CD4-positive, alpha-beta T cell treated with Interleukin-10 for 1 hour (primary cell): ENCODE measurements around the gene PLXND1.
"Not testable (repeated sequence)": the region's sequence is repeated elsewhere in the genome, so short reads cannot be mapped to it uniquely, and the experiment has no call there.

Experiments
- DNase-seq: peaks from one replicate; pipeline ENCODE4 v3.0.0-alpha.2; 2020

Gene PLXND1

DNA sequence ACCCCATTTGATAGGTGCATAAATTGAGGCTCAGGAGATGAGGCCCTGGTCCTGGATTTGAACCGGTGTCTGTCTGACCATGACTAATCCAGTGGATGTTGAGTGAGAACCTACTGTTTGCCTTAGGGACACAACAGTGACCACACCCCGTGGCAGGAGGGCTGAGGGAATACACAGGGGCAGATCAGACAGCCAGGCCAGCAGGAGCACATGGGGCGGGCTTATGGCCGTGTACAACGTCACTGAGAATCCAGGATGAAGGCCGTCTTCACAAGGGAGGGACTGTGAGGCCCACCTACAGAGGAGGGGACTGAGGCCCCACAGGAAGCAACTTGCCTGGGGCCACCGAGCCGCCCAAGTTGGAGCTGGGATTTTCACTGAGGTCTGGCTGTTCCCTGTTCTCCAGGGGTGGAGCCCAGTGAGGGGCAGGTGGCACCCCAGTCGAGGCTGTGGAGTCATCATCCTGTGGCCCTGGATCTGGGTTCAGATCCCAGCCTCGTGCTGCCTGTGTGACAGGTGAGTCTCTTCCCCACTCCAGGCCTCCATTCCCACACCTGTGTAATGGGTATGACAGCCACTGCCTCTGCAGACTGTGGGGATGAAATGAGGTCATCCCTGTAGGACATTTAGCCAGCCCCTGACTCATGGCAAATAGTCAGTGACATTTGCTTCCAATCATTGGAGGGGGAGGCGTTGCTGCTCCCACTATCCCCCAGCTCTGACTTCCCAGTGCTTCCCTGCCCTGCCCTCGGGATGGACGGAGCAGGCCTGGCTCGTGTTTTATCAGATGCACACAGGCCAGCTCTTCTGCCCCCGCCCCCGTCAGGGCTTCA lies 6.3 kb upstream of the PLXND1 start:
- DNase-seq: no peak

DNA sequence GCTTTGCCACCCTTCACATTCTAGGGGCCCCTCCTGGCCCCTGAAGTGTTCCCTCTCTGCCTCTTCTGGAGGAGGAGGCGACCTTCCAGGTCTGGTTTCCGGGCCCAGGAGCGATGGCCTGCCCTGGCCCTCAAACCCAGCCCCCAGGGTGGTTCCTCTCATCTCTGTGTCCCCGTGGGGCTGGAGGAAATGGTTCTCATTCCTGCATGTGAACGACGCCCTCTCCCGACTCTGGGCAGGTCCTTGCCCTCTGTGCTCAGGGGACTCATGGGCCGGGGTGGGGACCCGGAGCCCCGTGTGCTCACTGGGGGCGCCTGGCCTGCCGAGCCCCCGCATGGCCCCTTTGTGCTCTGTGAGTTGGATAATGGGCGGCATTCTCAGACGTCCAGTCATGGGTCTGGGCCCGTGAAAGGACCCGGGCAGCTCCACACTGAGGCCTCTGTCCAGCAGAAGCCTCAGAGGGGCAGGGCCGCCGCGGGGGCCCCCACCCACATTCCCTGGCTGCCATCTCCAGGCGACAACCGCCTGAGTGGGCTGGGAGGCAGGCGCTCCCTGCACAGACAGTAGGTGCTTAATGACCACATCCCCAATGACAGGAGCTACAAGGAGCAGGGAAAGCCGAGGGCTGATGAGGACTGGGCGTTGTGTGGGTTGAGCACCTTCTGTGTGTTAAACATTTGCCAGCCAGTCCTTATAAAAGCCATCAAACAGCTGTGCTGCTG lies 5.5 kb upstream of the PLXND1 start:
- DNase-seq: no peak

DNA sequence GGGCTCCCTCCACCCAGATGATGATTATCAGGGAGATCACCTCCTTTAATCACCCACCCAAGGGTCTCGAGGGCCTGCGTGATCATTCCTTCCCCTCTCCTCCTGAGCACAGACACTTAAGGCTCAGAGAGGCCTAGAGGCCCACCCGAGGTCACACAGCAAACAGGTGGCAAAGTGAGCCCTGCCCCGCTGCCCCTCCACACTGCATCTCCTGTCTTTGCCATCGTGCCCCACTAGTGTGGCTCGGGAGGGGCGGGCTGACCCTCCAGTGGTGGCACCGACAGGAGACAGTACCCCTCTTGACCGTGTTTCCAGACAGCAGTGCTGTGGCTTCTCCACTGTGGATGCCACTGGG lies 4.9 kb upstream of the PLXND1 start:
- DNase-seq: no peak

DNA sequence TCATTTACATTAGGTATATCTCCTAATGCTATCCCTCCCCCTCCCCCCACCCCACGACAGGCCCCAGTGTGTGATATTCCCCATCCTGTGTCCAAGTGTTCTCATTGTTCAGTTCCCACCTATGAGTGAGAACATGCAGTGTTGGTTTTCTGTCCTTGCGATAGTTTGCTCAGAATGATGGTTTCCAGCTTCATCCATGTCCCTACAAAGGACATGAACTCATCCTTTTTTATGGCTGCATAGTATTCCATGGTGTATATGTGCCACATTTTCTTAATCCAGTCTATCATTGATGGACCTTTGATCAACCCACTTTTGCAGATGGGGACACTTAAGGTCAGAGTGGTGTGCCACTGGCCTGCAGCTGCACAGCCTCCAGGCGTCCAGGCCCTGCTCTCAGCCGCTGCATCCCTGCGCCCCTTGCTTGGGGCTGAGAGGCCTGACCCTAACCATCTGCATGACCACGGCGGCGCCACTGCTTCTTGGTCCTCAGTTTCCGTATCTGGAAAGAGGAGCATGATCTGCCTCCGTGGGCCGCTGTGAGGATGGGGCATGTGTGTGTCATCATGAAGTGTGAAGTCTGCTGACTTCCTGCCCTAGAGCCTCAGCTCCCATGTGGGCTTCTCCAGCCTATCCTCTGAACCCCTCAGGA lies 4.4 kb upstream of the PLXND1 start:
- not testable (repeated sequence) for DNase-seq

DNA sequence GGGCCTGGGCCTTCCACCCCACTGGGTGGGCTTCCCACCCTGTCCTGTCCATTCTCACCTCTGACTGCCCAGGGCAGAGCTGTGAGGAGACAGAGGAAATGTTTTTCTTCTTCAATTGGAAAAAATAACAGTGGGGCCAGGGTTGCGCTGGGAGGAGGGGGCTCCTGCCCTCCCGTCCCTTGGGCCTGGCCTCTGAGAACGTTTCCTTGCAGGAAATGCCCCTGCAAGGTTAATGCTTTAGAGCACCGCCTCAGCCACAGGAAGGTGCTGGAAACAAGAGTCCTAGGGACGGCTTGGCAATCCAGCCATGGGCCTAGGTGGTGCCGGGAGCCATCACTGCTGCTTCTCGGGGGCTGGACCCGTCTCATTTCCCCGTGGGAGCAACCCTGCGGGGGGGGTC lies 3.8 kb upstream of the PLXND1 start:
- DNase-seq: no peak

DNA sequence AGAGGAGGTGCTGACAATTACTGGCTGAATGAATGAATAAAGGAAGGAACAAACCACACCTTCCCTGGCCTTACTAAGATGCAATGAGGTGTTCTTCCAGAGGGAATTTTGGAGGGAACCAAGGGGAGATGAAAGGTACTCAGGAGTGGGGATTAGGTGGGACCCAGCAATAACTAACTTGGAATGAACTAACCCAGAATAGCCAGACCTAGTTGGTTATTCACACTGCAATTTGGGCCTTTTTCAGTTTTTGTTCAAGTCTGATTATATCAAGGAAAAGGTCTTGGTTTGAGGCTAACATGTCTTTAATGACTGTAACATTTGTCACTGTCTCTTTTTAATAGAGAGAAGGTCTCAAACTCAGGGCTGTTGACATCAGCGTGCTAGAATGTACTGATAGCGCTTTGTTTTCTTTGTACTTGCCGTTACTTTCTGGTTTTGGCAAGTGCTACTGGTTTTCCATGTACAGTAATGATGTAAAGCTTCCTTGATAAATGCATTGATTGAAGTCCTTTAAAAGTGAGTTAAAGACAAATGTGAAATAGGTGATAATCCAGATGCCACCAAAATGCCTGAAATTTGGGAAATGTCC lies 3.2 kb upstream of the PLXND1 start:
- no peak for DNase-seq

DNA sequence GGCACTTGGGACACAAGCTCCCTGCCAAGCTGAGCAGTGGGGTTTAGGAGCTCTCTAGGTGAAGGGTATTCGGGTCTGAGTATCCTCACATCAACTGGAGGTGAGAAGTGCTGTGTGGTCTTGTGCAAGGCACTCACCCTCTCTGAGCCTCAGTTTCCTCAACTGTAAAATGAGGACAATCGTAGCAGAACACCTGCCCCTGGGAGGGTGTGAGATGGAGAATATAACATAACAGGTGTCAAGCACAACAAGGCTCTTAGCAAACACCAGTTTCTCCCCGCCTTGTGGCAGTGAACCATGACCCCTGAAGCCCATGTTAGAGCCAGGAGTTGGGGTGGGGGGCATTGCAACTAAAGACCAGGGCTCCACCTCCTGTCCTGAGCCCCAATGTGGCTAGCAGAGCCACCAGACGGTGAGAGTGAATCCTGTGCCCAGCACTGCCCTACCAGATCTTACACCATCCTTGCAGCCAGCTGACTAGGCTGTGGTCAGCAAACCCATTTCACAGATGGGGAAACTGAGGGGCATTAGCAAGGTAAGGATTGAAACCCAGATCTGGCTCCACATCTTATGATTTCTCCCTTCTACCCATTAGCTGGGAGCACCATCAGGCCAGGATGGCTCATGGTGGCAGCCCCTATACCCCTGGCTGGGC lies 2.6 kb upstream of the PLXND1 start:
- DNase-seq: no peak

DNA sequence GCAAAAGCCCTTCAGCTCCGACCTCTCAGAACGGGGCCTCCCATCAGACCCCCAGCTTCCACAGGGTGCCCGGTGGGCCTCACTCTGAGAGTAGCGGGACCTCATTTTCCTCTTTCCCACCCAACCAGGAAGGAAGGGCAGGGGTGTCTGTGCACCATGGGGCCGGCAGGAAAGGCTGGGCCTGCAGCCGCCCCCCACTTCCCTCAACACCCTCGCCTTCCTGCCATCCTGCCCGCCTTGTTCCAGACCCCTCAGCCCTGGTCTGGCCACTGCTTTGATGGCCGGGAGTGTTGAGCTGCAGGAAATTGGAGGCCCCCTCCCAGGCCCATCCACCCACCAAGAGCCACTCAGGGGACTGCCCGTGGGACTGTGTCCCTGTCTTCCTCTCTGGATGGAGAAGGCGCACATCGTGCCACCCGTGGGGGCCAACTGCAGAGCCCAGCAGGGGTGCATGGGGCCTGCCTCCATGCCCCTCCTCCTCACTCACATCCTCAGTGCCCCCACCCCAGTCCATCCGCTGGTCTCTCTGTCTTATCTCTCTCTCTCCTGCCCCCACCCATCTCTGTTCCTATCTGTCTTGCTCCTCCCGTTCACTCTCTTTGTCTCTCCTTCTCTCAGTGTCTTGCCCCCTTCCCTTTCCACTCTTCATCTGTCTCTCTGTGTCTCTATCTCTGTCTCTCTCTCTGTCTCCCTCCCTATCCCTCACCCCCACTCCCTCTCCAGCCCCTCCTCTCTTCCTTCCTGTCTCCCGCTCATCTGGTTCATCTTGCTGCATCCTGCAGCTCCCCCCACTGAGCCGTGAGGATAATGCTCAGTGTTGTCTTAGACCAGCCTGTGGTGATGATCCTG lies 1.8 kb upstream of the PLXND1 start:
- DNase-seq: no peak

DNA sequence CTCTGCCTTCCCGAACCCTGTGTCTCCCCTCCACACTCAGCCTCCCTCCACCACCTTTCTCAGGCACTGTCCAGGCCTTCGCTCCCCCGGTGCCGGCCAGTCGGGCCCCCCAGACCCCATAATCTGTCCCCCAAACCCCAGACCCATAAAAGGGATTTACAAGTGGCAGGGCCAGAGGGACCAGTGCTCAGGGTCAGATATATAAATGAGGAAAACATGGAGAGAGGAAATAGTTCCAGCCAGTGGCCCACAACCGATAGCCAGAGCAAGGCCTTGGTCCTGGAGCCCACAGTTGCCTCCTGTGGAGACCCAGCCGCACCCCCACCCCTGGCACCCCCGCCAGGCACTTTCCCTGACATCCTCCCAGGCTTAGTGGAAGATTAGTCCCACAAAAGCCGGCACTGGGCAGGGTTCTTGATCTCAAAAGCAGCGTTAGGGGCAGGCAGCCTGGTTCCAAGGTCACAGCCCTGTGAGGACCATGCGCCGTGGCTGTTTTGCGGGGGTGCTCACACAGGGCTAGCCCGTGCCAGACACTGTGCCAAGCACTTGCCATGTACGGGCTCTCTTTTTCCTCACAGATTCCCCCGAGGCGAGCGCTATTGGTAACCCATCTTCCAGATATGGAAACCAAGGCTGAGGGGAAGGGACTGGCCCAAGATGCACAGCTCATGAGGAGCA lies 1.1 kb upstream of the PLXND1 start:
- no peak for DNase-seq

DNA sequence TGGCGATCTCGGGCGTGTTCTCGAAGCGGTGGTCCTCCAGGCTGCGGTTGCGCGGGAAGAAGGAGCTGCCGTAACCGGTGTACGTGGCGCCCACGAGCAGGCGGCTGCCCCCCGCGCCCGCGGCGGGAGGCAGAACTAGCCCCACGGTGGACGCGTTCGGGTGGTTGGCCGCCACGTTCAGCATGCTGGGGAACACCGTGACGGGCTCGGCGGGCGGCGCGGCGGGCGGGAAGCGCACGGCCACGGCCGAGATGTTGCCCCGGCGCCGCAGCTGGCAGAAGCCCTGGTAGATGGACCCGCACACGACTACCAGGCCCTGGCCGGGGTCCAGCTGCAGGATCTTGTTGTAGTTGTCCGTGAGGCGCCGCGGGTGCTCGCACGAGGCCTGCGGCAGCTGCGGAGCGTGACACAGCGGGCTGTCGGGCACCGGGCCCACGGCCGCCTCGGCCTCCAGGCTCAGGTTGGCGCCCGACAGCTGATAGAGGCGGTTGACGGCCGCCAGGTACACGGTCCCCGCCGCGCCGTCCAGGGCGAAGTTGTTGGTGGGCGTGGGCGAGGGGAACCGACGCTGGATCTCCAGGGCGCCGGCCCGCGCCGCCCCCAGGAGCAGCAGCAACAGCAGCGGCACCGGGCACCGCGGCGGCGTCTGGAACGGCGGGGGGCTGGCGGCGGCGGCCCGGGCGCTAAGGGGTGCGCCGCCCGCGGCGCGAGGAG lies 397 bp downstream of the PLXND1 start:
- no peak for DNase-seq

DNA sequence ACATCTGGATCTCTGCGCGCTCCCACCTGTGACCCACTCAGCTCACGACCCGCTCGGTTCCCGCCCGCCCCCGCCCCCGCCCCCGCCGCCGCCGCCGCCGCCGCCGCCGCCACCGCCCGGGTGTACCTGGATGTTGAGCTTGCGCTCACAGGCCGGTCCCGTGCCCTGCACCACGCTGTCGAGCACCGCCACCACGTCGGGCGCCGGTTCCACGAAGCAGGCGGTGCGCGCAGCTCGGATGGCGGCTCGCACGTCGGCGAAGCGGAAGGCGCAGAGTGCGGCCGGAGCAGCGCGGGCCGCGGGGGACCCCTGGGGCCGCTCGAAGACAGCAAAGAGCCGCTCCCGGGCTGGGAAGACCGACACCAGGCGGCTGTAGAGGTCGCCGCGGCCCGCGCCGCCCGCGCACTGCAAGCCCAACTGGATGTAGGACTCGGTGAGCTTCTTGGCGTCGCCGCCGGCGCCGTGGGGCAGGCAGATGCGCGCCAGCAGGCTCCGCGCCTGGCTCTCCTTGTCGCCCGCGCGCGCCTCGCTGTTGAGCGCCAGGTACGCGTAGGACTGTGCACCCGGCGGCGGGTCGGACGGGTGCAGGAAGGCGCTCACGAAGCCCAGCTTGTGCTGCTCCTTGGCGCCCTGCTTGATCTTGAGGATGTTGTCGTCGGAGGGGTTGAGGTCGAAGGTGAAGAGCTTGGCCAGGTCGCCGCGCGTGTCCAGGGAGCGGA lies 1.1 kb downstream of the PLXND1 start:
- peak; percentile 46 for DNase-seq

DNA sequence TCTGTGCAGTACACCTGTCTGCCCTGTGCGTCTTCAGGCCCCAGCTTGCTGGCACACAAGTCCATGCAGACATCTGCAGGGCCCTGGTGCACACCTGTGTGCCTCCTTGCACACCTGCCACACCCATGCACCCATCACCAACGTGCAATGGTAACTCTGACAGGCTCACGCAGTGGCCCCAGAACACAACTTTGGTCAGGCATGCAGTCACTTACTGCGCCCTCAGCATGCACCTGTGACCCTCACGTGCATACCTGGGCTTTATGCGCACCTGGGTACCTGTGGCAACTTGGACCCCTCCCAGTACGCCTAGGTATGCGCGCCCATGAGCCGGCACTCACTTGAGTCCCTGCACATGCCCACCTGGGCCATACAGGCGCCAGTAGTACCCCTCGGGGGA lies 1.7 kb downstream of the PLXND1 start:
- no peak for DNase-seq

DNA sequence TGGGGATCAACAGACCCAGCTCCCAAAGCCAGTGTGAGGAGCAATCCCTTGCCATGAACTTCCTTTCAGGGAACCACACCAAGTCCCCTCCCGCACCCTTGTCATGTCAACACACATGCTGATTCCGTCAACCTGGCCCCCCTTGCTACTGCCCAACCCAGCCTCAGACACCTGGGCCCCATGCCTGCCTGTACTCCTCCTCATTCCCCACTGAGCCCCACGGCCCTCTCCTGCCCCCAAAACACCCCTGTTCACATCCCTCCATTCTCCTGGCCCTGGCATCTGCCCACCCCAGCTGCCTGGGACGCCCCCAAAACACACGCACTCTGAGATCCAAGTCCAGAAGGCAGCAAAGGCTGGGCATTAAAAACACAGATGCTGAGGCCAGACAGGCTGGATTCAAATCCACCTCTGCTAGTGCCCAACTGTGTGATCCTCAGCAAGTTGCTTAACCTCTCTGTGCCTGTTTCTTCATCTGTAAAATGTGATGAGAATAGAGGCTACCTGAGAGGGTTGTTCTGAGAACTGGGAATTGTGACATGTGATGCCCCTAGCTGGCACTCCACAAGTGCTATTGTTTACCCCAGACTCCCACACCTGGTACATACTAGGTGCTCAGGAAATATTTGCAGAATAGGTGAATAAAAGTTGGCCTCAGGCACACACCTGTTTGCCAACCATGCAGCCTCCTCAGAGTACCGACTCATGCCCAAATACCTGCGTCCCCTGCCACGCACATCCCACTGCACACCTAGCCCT lies 2.3 kb downstream of the PLXND1 start:
- no peak for DNase-seq

DNA sequence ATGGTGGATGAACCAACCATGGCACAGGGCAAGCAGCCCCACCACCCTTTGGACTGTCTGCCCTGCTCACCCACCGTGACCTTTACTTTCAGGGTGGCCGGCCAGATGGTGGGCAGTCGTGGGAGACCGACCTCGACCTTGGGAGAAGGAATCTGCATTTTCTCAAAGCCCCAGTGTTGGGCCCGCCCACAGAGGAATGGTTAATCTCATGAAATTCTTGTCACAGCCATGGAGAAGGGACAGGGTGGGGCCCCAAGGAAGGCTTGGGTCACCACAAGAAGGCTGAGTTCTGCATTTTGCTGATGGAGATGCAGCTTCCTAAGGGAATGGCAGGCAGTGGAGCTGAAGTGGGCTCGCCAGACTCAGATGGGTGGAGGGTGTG lies 2.9 kb downstream of the PLXND1 start:
- no peak for DNase-seq

DNA sequence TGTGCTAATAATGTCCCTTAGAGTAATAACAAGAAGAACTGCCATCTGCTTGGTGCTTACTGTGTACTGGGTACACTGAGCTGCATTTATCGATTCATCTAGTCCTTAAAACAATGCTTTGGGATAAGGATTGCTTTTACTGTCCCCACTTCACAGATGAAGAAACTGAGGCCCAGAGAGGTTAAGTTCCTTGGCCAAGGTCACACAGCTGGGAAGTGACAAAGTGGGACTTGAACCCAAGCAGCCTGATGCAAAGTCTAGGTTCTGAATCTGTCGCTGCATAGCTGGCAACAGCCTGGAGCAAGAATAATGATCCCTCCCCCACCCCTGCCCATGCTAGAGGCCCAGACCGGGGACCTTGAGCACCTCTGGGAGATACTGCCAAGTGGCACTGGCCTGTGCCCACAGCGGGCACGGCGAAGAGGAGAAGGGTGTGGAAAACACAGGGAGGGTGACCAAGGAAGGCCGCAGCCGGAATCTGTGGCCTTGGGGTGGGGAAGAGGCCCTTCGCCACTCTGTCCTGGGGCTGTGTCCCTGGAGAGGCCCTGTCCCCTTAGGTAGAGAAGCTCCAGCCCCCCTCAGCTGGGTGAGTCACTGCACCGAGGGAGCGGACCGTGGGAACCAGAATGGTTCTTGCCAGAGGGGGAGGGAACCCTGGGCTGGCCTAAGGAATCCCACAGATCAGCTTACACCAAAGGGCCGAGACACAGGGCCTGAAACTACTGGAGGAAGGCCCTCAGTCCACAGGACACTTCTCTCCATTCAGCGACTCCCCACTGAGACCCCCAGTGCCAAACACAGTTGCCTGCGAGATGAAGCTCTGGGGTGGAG lies 3.5 kb downstream of the PLXND1 start:
- no peak for DNase-seq

DNA sequence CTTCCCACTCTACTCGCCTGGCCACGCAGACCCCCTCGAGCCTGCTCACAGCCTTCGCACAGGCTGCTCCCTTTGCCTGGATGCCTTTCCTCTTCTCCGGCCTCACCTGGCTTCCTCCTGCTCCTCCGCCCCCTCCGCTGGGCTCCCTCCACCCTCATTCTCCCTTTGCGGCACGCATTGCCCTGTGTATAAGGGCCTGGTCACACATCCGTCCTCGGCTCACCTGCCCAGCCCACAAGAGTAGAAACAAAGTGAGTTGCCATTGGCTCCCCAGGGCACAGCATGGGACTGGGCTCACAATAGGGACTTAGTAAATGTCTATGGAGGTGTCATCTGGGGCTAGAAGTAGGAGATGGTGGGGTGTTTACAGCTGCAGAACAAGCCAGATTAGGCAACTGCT lies 4.2 kb downstream of the PLXND1 start:
- no peak for DNase-seq

DNA sequence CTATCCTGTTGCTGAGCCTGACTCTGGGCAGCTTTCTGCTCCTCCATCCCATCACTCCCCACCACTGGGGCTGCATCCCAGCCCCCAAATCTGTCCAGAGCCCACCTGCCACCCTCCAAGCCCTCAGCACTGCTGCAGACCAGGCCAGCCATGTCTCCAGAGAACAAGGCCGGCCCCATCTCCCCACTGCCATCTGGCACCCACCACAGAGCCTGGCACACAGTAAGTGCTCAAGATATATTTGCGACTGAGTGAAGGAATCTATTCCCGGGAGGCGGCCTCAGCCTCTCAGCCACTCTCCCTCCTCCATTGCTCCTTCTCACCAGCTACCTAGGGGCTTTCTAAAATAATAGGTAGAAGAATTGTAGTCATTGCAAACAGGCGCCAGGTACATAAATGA lies 4.8 kb downstream of the PLXND1 start:
- DNase-seq: no peak

DNA sequence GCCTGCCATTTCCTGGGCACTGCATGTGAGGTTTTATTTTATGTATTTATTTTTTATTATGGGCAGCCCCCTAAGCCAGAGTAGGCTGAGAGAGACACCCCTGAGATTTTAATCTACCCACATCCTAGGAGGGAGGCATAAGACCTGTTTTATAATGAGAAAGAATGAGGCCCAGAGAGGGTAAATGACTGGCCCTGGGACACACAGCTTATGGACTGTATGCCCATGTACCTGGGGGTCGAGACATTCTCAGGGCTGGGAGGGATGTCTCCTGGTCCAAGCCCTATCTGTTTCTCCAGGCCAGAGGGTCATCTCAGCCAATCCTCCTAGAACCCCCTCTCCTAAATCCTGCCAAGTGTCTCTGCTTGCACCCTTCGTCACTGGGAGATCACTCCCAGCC lies 6.1 kb downstream of the PLXND1 start:
- DNase-seq: no peak

DNA sequence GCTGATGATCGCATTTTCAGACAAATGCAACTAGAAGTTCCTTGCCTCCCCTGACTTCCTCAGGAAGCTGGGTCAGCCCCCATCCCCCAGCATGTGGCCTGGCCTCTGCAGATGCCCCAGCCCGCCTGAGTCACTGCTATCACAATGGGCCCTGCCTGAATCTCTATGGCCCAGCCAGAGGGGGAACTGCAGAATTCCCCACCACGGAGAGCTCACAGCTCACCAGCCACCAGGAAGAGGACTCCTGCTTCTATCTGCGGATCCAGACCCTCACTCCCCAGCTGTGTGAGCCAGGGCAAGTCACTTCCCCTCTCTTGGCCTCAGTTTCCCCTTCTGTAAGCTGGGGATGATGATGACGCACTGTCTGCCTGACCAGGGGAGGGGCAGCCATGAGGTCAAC lies 6.9 kb downstream of the PLXND1 start:
- no peak for DNase-seq
